ENCODE data around the gene SLC5A10.
"Not testable (repeated sequence)": the region's sequence is repeated elsewhere in the genome, so short reads cannot be mapped to it uniquely, and the experiment has no call there.

Gene SLC5A10

GRCh38 chr17:18950944-18951905 is 740 bp upstream of the SLC5A10 start:
- H3K27me3 ChIP-seq = no peaks in the 10 kb centered on the region
- H3K36me3 ChIP-seq = no peaks in the 10 kb centered on the region
- H3K4me2 ChIP-seq = no peak overlapping the region
- H3K4me1 ChIP-seq = peaks cover 5 to 15% (median 7%) of the 10 kb centered on the region in 10 experiments; a peak in 16 of 20 replicates
- no peak overlapping the region for H3K9ac ChIP-seq
- no peak for TF ChIP-seq Cebpa-rat (IDR thresholded peaks at IDR 0.05)
- H4K20me1 ChIP-seq = no peaks in the 10 kb centered on the region; a peak in 1 of 22 replicates
- no peaks in the 10 kb centered on the region for H3K9me3 ChIP-seq (replicated peaks in 1 of 11)
- no peak overlapping the region for H3K4me3 ChIP-seq
- H3K27ac ChIP-seq = no peak overlapping the region

GRCh38 chr17:18953231-18953728 is 1.3 kb downstream of the SLC5A10 start:
- no peak for TF ChIP-seq Cebpa-rat (IDR thresholded peaks at IDR 0.05)
- H3K27me3 ChIP-seq = no peaks in the 10 kb centered on the region
- H3K9ac ChIP-seq = no peak overlapping the region
- no peak overlapping the region for H3K4me2 ChIP-seq
- H4K20me1 ChIP-seq = no peaks in the 10 kb centered on the region; a peak in 1 of 22 replicates
- H3K4me1 ChIP-seq = peaks cover 5 to 15% (median 7%) of the 10 kb centered on the region in 10 experiments; a peak in 16 of 20 replicates
- no peak overlapping the region for H3K27ac ChIP-seq
- H3K4me3 ChIP-seq = no peak overlapping the region
- H3K36me3 ChIP-seq = no peaks in the 10 kb centered on the region
- no peaks in the 10 kb centered on the region for H3K9me3 ChIP-seq (replicated peaks in 1 of 11)

- no peaks in the 10 kb centered on the region for H3K27me3 ChIP-seq
- no peak for TF ChIP-seq Cebpa-rat (IDR thresholded peaks at IDR 0.05)
- H3K4me3 ChIP-seq = no peak overlapping the region
- H3K9ac ChIP-seq = no peak overlapping the region
- no peaks in the 10 kb centered on the region for H3K9me3 ChIP-seq (replicated peaks in 1 of 11)
- no peaks in the 10 kb centered on the region; a peak in 2 of 22 replicates for H4K20me1 ChIP-seq
- no peaks in the 10 kb centered on the region for H3K36me3 ChIP-seq
- peaks cover 5 to 15% (median 7%) of the 10 kb centered on the region in 10 experiments; a peak in 16 of 20 replicates for H3K4me1 ChIP-seq
- no peak overlapping the region for H3K27ac ChIP-seq
- no peak overlapping the region for H3K4me2 ChIP-seq
Measured at GRCh38 chr17:18954321-18954720, 2.4 kb downstream of the SLC5A10 start.

- H3K36me3 ChIP-seq = no peaks in the 10 kb centered on the region
- H4K20me1 ChIP-seq = no peaks in the 10 kb centered on the region; a peak in 2 of 22 replicates
- no peaks in the 10 kb centered on the region for H3K9me3 ChIP-seq (replicated peaks in 1 of 11)
- H3K4me1 ChIP-seq = peaks cover 5 to 15% (median 7%) of the 10 kb centered on the region in 10 experiments; a peak in 16 of 20 replicates
- TF ChIP-seq Cebpa-rat (IDR thresholded peaks at IDR 0.05) = no peak
- H3K27me3 ChIP-seq = no peaks in the 10 kb centered on the region
- H3K4me2 ChIP-seq = peak overlapping the region in 7 of 11 experiments; percentile 15 to 65 (median 45); a peak in 11 of 22 replicates
- H3K27ac ChIP-seq = no peak overlapping the region
- no peak overlapping the region for H3K4me3 ChIP-seq
- H3K9ac ChIP-seq = no peak overlapping the region
Measured at GRCh38 chr17:18955009-18955408, 3.0 kb downstream of the SLC5A10 start.

GRCh38 chr17:18956021-18956420 is 4.1 kb downstream of the SLC5A10 start:
- H3K36me3 ChIP-seq; H3K4me3 ChIP-seq; H3K9me3 ChIP-seq (replicated peaks in 1 of 11); H3K4me1 ChIP-seq; H3K27ac ChIP-seq; H4K20me1 ChIP-seq; H3K9ac ChIP-seq; H3K27me3 ChIP-seq: not testable (repeated sequence)
- H3K4me2 ChIP-seq = peak overlapping the region in 2 of 11 experiments; percentile 36 to 45; a peak in 4 of 22 replicates

GRCh38 chr17:18956581-18956980 is 4.6 kb downstream of the SLC5A10 start:
- Histone ChIP-seq H3K4me3 (no peak overlapping the region), H3K4me2 (no peak overlapping the region), H3K27ac (no peak overlapping the region), H3K9me3 (replicated peaks in 1 of 11) (no peaks in the 10 kb centered on the region), H4K20me1 (no peaks in the 10 kb centered on the region; a peak in 1 of 22 replicates), H3K9ac (no peak overlapping the region), H3K4me1 (peaks cover 0 to 12% (median 7%) of the 10 kb centered on the region in 10 experiments; a peak in 16 of 20 replicates), H3K36me3 (no peaks in the 10 kb centered on the region), H3K27me3 (no peaks in the 10 kb centered on the region)
- no peak for TF ChIP-seq Cebpa-rat (IDR thresholded peaks at IDR 0.05)

GRCh38 chr17:18957831-18958230 is 5.9 kb downstream of the SLC5A10 start:
- Histone ChIP-seq H3K27ac (no peak overlapping the region), H3K9ac (no peak overlapping the region), H4K20me1 (no peaks in the 10 kb centered on the region; a peak in 1 of 22 replicates), H3K27me3 (no peaks in the 10 kb centered on the region), H3K4me2 (no peak overlapping the region), H3K4me1 (peaks cover 0 to 12% (median 7%) of the 10 kb centered on the region in 10 experiments; a peak in 16 of 20 replicates), H3K36me3 (no peaks in the 10 kb centered on the region), H3K4me3 (no peak overlapping the region), H3K9me3 (replicated peaks in 1 of 11) (no peaks in the 10 kb centered on the region)
- TF ChIP-seq Cebpa-rat (IDR thresholded peaks at IDR 0.05) = no peak

- Histone ChIP-seq H3K27ac (no peak overlapping the region), H3K9ac (peak overlapping the region in 2 of 11 experiments; percentile 33 to 40; a peak in 1 of 22 replicates), H3K36me3 (no peaks in the 10 kb centered on the region), H3K27me3 (no peaks in the 10 kb centered on the region), H3K4me2 (no peak overlapping the region), H4K20me1 (no peaks in the 10 kb centered on the region; a peak in 1 of 22 replicates), H3K4me1 (peaks cover 0 to 12% (median 7%) of the 10 kb centered on the region in 10 experiments; a peak in 16 of 20 replicates), H3K4me3 (no peak overlapping the region), H3K9me3 (replicated peaks in 1 of 11) (no peaks in the 10 kb centered on the region)
- TF ChIP-seq Cebpa-rat (IDR thresholded peaks at IDR 0.05) = no peak
Measured at GRCh38 chr17:18958611-18959010, 6.6 kb downstream of the SLC5A10 start.

- Histone ChIP-seq H3K9ac (peak overlapping the region in 2 of 11 experiments; percentile 33 to 40; a peak in 2 of 22 replicates), H3K4me1 (peaks cover 0 to 12% (median 7%) of the 10 kb centered on the region in 10 experiments; a peak in 16 of 20 replicates), H4K20me1 (no peaks in the 10 kb centered on the region; a peak in 1 of 22 replicates), H3K4me3 (no peak overlapping the region), H3K27ac (no peak overlapping the region), H3K27me3 (no peaks in the 10 kb centered on the region), H3K9me3 (replicated peaks in 1 of 11) (no peaks in the 10 kb centered on the region), H3K36me3 (no peaks in the 10 kb centered on the region), H3K4me2 (no peak overlapping the region)
- no peak for TF ChIP-seq Cebpa-rat (IDR thresholded peaks at IDR 0.05)
Measured at GRCh38 chr17:18959071-18959844, 7.3 kb downstream of the SLC5A10 start.

Data from BLaER1 treated with 17β-estradiol and CSF1 and Interleukin-3, amounts not matched to agents 10 nM and 100 nM (cell line).